Esophagus muscularis mucosa (tissue), 4 donors: ENCODE measurements around the gene CDH16. TPM values are rescaled to one million over a fixed set of nuclear protein-coding genes. Genes with fewer than 3 reads are reported as not detected.

Experiments
- DNase-seq: peaks from one replicate; pipeline ENCODE4 v3.0.0-alpha.2; 2017; ENCODE audit errors: extremely low spot score
- H3K27ac ChIP-seq, 4 donors: fragments of 200-600 bp; sonication (generic); replicated peaks in 1 of 4; 1 replicate in 3 of 4; 2 replicates in 1 of 4; pipeline ENCODE4 v1.5.1; 2016 to 2019; ENCODE audit warnings: mild to moderate bottlenecking in 1 of 4
- H3K27me3 ChIP-seq, 4 donors: fragments of 200-600 bp; sonication (generic); one replicate each; pipeline versions ENCODE4 v1.5.1 to v1.6.0; 2016 to 2019
- H3K36me3 ChIP-seq, 4 donors: fragments of 200-600 bp; sonication (generic); one replicate each; pipeline ENCODE4 v1.5.1; 2016 to 2019
- H3K4me1 ChIP-seq, 4 donors: fragments of 200-600 bp; sonication (generic); one replicate each; pipeline ENCODE4 v1.5.1; 2016 to 2019
- H3K4me3 ChIP-seq, 4 donors: fragments of 200-600 bp; sonication (generic); 1 replicate in 2 of 4; 2 replicates in 2 of 4; pipeline ENCODE4 v1.5.1; 2016 to 2019; ENCODE audit warnings: mild to moderate bottlenecking in 4 of 4, moderate library complexity in 1 of 4
- H3K9me3 ChIP-seq, 4 donors: fragments of 200-600 bp; sonication (generic); 1 replicate in 3 of 4; 2 replicates in 1 of 4; pipeline ENCODE4 v1.5.1; 2016 to 2019
- CTCF ChIP-seq, 3 experiments: fragments of 200-600 bp in 2 of 3; fragments of 450-650 bp in 1 of 3; sonication (generic) in 2 of 3; IDR thresholded peaks; one replicate each; pipeline ENCODE4 v1.5.1; 2017 to 2019; ENCODE audit warnings: antibody characterized with exemption in 3 of 3, mild to moderate bottlenecking in 2 of 3, moderate library complexity in 1 of 3
- EP300 ChIP-seq: sonication (generic); formaldehyde crosslinking; IDR thresholded peaks from one replicate; pipeline ENCODE4 v1.6.1; 2017; ENCODE audit warnings: antibody characterized with exemption
- POLR2A ChIP-seq: fragments of 450-650 bp; IDR thresholded peaks from one replicate; pipeline ENCODE4 v1.6.1; 2017; ENCODE audit warnings: antibody characterized with exemption, moderate library complexity, mild to moderate bottlenecking, low read depth
- POLR2AphosphoS5 ChIP-seq, 2 donors: sonication (generic); formaldehyde crosslinking; IDR thresholded peaks; one replicate each; pipeline ENCODE4 v1.6.1; 2017; ENCODE audit warnings: antibody characterized with exemption in 2 of 2
- WGBS: methylation state at CpG from one replicate; pipeline ENCODE4 v1.1.5; 2018; 5-methylcytosine and 5-hydroxymethylcytosine counted together
- intact Hi-C: fragments of 100-400 bp; cut with DNase I; formaldehyde crosslinking; loops from one replicate; pipeline ENCODE4 v1.15.1; 2023
- total RNA-seq, 4 donors: library from RNA; depleted of rRNA; stranded (reverse); fragments of >200 nt; gene quantifications; one replicate each; pipeline versions ENCODE4 v1.1.0 to v1.2.1, GENCODE V29; 2016

The CDH16 gene
- total RNA-seq, 4 donors from 2014 or later, result 0.52 TPM; not detected in 3

- TF ChIP-seq CTCF (IDR thresholded peaks at IDR 0.05) (no peak), EP300 (no peak), POLR2A (no peak), POLR2AphosphoS5 (IDR thresholded peaks at IDR 0.05) (no peak)
- H3K4me1 ChIP-seq, result peaks cover 9 to 19% (median 13%) of the 10 kb centered on the region in 4 donors
- intact Hi-C loops, result no loop called here
- H3K36me3 ChIP-seq, result no peaks in the 10 kb centered on the region
- no peak overlapping the region for H3K4me3 ChIP-seq
- H3K27ac ChIP-seq, result no peak overlapping the region
- no peaks in the 10 kb centered on the region for H3K9me3 ChIP-seq
- no peaks in the 10 kb centered on the region for H3K27me3 ChIP-seq
- DNase-seq, result no peak
- WGBS, result 83% methylated on average over 1 of the region's 5 CpGs
Observed at GRCh38 chr16:66911112-66911511, 7.6 kb downstream of the CDH16 start.

- no peak for DNase-seq
- TF ChIP-seq CTCF (IDR thresholded peaks at IDR 0.05), result no peak
- no peak for TF ChIP-seq POLR2AphosphoS5 (IDR thresholded peaks at IDR 0.05)
- TF ChIP-seq EP300, result no peak
- no peak for TF ChIP-seq POLR2A
- Histone ChIP-seq H3K27me3 (no peaks in the 10 kb centered on the region), H3K9me3 (no peaks in the 10 kb centered on the region), H3K4me1 (peaks cover 16 to 27% (median 20%) of the 10 kb centered on the region in 4 donors), H3K36me3 (no peaks in the 10 kb centered on the region), H3K4me3 (no peak overlapping the region), H3K27ac (no peak overlapping the region)
- intact Hi-C loops, result no loop called here
- 81% methylated on average over 11 of the region's 14 CpGs for WGBS
Observed at GRCh38 chr16:66910175-66910940, 8.3 kb downstream of the CDH16 start.

GRCh38 chr16:66908762-66909559, 9.7 kb downstream of the CDH16 start:
- 91% methylated on average over 13 of the region's 14 CpGs for WGBS
- H3K27ac ChIP-seq, result no peak overlapping the region
- no peaks in the 10 kb centered on the region for H3K9me3 ChIP-seq
- no peaks in the 10 kb centered on the region for H3K27me3 ChIP-seq
- intact Hi-C loops, result no loop called here
- no peak for TF ChIP-seq EP300
- no peak for TF ChIP-seq CTCF (IDR thresholded peaks at IDR 0.05)
- no peak for TF ChIP-seq POLR2AphosphoS5 (IDR thresholded peaks at IDR 0.05)
- no peak for TF ChIP-seq POLR2A
- H3K36me3 ChIP-seq, result no peaks in the 10 kb centered on the region
- peaks cover 29 to 35% (median 32%) of the 10 kb centered on the region in 4 donors for H3K4me1 ChIP-seq
- no peak overlapping the region for H3K4me3 ChIP-seq
- DNase-seq, result no peak

- intact Hi-C loops, result no loop called here
- no peak overlapping the region for H3K27ac ChIP-seq
- no peak for DNase-seq
- H3K36me3 ChIP-seq, result no peaks in the 10 kb centered on the region
- 84% methylated on average over 3 of the region's 3 CpGs for WGBS
- H3K27me3 ChIP-seq, result no peaks in the 10 kb centered on the region
- no peaks in the 10 kb centered on the region for H3K9me3 ChIP-seq
- H3K4me1 ChIP-seq, result peaks cover 29 to 43% (median 40%) of the 10 kb centered on the region in 4 donors
- no peak overlapping the region for H3K4me3 ChIP-seq
- TF ChIP-seq POLR2A (no peak), CTCF (IDR thresholded peaks at IDR 0.05) (no peak), POLR2AphosphoS5 (IDR thresholded peaks at IDR 0.05) (no peak), EP300 (no peak)
Observed at GRCh38 chr16:66908116-66908515, 10.6 kb downstream of the CDH16 start.
